Endothelial cell (in vitro differentiated cells): Measurements from ENCODE around the gene COL4A1. TPM values are rescaled to one million over a fixed set of nuclear protein-coding genes. Genes with fewer than 3 reads are reported as not detected.
A peak's percentile ranks its signal among the peaks of the same experiment; 100 is the strongest.

ENCODE experiments used
- DNase-seq: peaks from one replicate; pipeline ENCODE4 v3.0.0; 2021; ENCODE audit warnings: low spot score
- H3K27ac Mint-ChIP-seq: one replicate; pipeline ENCODE4 v1.8.0; 2021; ENCODE audit warnings: mixed read lengths, inconsistent platforms; ENCODE audit not compliant: unreplicated experiment
- H3K27me3 Mint-ChIP-seq: one replicate; pipeline ENCODE4 v1.8.0; 2021; ENCODE audit warnings: mild to moderate bottlenecking, moderate library complexity, mixed read lengths, inconsistent platforms; ENCODE audit not compliant: unreplicated experiment
- H3K36me3 Mint-ChIP-seq: one replicate; pipeline ENCODE4 v1.8.0; 2021; ENCODE audit warnings: mild to moderate bottlenecking, low read depth, mixed read lengths, inconsistent platforms; ENCODE audit not compliant: unreplicated experiment
- H3K4me1 Mint-ChIP-seq: one replicate; pipeline ENCODE4 v1.8.0; 2021; ENCODE audit warnings: mild to moderate bottlenecking, mixed read lengths, inconsistent platforms; ENCODE audit not compliant: unreplicated experiment
- H3K4me3 Mint-ChIP-seq: one replicate; pipeline ENCODE4 v1.8.0; 2021; ENCODE audit warnings: mild to moderate bottlenecking, mixed read lengths, inconsistent platforms; ENCODE audit not compliant: unreplicated experiment
- H3K9me3 Mint-ChIP-seq: one replicate; pipeline ENCODE4 v1.8.0; 2021; ENCODE audit warnings: mixed read lengths, inconsistent platforms; ENCODE audit not compliant: unreplicated experiment
- total RNA-seq: library from RNA; stranded (reverse); fragmentation: NEBNext Ultra II Directional; extraction: Animal tissue kit (Norgen Biotek cat#: 25700); gene quantifications from one replicate; pipeline ENCODE4 v1.2.1, GENCODE V29; 2021; ENCODE audit not compliant: unreplicated experiment
- TF ChIP-seq, protein P1 (sequence below): fragments of 200-600 bp; sonication (generic); IDR thresholded peaks from one replicate; pipeline ENCODE4 v1.5.0; 2021; ENCODE audit warnings: antibody characterized with exemption; ENCODE audit not compliant: unreplicated experiment

The COL4A1 gene
- total RNA-seq, 1 donor from 2014 or later, result 2,720 TPM

DNA sequence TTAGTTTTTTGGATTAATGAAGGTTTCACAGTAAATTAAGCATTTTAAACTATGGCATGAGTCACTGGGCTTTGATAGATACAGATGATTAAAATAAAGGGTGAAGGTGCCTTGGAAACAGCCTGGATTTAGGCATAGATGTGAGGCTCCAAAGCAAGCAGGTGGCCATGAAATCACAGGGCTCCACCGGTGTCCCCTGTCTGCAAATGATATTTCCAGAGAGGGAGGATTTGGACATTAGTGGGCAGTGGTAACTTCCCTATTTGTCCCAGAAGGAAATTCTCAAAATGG is 127.2 kb downstream of the COL4A1 start:
- H3K27ac Mint-ChIP-seq, result no peak overlapping the region
- TF ChIP-seq, protein P1, sequence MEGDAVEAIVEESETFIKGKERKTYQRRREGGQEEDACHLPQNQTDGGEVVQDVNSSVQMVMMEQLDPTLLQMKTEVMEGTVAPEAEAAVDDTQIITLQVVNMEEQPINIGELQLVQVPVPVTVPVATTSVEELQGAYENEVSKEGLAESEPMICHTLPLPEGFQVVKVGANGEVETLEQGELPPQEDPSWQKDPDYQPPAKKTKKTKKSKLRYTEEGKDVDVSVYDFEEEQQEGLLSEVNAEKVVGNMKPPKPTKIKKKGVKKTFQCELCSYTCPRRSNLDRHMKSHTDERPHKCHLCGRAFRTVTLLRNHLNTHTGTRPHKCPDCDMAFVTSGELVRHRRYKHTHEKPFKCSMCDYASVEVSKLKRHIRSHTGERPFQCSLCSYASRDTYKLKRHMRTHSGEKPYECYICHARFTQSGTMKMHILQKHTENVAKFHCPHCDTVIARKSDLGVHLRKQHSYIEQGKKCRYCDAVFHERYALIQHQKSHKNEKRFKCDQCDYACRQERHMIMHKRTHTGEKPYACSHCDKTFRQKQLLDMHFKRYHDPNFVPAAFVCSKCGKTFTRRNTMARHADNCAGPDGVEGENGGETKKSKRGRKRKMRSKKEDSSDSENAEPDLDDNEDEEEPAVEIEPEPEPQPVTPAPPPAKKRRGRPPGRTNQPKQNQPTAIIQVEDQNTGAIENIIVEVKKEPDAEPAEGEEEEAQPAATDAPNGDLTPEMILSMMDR, result no peak
- peaks cover 66% of the 10 kb centered on the region for H3K36me3 Mint-ChIP-seq
- no peak for DNase-seq
- H3K4me1 Mint-ChIP-seq, result peaks cover 22% of the 10 kb centered on the region
- H3K4me3 Mint-ChIP-seq, result no peak overlapping the region
- no peaks in the 10 kb centered on the region for H3K9me3 Mint-ChIP-seq
- peaks cover 30% of the 10 kb centered on the region for H3K27me3 Mint-ChIP-seq

DNA sequence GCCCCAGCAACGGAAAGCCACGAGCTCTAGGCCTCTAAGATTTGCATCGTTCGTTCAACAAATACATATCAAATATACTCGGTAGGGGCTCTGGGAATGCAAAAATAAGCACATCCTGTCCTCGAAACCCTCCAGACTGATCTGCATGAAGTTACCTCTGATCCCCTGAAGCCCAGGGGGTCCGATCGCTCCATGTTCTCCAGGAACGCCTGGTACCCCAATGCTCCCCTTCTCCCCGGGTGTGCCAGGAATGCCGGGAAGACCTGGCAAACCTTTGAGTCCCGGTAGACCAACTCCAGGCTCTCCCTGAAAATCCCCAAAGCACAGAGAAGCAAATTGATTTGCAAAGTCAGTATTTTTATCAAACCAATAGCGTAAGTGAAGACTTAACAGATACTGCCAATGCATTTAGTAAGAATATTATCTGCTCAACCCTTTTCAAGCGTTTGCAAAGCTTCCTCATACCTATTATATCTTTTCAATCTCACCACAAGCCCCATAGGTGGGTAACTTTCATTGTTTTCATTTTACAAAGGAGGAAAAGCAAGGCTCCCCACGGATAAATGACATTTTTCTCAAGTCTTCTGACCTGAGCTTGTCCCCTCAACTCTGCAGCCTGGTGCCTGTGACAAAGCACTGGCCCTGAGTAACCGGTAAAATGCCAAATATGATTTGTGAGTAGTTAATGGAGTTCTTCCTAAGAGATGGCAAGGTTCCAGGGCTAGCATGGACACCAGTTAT is 127.7 kb downstream of the COL4A1 start:
- Mint-ChIP-seq H3K27me3 (peaks cover 35% of the 10 kb centered on the region), H3K36me3 (peaks cover 69% of the 10 kb centered on the region), H3K4me1 (peaks cover 25% of the 10 kb centered on the region), H3K27ac (no peak overlapping the region), H3K9me3 (no peaks in the 10 kb centered on the region), H3K4me3 (peak overlapping the region; percentile 32)
- TF ChIP-seq, protein P1, result no peak
- no peak for DNase-seq

DNA sequence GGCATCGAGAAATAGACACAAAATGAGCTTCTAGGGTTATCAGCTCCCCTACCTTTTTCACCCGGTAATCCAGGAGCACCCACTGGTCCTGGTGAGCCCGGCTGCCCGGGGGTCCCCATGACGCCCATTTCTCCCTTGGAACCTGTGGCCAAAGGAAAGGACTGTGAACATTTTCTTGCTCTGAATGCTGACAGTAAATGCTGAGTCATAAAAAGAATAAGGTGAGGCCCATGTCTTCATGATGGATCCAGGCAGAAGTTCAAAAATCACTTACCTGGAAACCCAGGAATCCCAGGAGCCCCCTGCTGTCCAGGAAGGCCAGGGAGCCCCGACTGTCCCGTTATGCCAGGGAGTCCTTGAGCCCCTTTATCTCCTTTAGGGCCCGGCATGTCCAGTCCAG is 129.2 kb downstream of the COL4A1 start:
- Mint-ChIP-seq H3K9me3 (no peaks in the 10 kb centered on the region), H3K4me3 (no peak overlapping the region), H3K27ac (no peak overlapping the region), H3K27me3 (peaks cover 29% of the 10 kb centered on the region), H3K4me1 (peaks cover 31% of the 10 kb centered on the region), H3K36me3 (peaks cover 71% of the 10 kb centered on the region)
- DNase-seq, result no peak
- TF ChIP-seq, protein P1, result no peak

DNA sequence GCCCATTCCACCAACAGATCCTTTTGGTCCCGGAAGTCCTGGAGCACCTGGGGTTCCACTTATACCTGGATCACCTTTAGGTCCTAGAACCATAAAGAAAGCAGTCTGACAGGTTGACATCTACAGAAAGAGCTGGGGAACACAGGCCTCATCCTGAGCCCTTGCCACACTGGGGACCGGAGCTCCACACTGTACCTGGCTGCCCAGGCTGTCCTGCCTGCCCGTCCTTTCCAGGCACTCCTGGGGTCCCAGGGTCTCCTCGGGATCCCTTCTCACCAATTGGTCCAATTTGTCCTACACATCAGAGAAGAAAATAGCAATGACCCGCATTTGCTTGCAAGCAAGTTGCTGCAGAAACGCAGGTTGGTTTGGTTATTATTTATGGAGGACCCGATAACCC is 130.5 kb downstream of the COL4A1 start:
- Mint-ChIP-seq H3K27ac (peak overlapping the region; percentile 24), H3K4me1 (peaks cover 38% of the 10 kb centered on the region), H3K9me3 (no peaks in the 10 kb centered on the region), H3K36me3 (peaks cover 75% of the 10 kb centered on the region), H3K27me3 (peaks cover 29% of the 10 kb centered on the region), H3K4me3 (peak overlapping the region; percentile 74)
- TF ChIP-seq, protein P1, result no peak
- no peak for DNase-seq

DNA sequence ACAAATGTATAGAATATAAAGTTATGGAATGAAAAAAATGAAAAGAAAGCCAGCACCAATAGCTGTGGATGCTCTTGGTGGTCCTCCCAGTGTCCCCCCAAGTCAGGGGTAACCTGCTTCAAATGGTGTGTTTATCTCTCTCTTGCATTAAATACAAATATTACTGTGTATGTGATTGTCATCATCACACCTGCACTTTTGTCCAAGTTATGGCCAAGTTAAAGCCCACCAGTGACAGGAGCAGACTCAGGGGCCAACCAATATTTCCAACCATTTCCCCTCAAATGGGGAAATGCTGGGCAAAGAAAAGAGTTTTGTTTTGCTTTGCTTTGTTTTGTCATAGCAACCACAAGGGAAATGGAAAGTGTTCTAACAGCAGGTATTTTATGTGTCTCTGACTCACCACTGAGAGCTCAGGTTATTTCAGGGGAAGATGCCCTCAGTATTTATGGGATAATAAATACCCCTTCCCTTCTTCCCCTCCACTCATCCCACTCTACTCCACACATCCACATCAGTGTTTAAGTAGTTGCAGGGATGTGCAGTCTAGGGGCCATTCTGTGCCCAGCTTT is 133.6 kb downstream of the COL4A1 start:
- Mint-ChIP-seq H3K27ac (peak overlapping the region; percentile 89), H3K36me3 (peaks cover 78% of the 10 kb centered on the region)

More for the DNA sequence above, 133.6 kb downstream of the COL4A1 start:
- no peaks in the 10 kb centered on the region for H3K9me3 Mint-ChIP-seq
- peaks cover 30% of the 10 kb centered on the region for H3K27me3 Mint-ChIP-seq
- no peak for DNase-seq
- peaks cover 41% of the 10 kb centered on the region for H3K4me1 Mint-ChIP-seq
- peak overlapping the region; percentile 75 for H3K4me3 Mint-ChIP-seq
- TF ChIP-seq, protein P1, result no peak
